ENCODE data around the gene TLCD5.

The TLCD5 gene

GRCh38 chr11:120317689-120318480, 7.2 kb upstream of the TLCD5 start:
- Histone ChIP-seq H3K27me3 (peaks cover 81% of the 10 kb centered on the region), H3K36me3 (no peaks in the 10 kb centered on the region), H3K4me1 (ENCODE audit: control insufficient read depth in 1 of 2, insufficient read depth in 1 of 2, low read depth in 1 of 2, low read length in 1 of 2) (no peaks in the 10 kb centered on the region), H3K27ac (no peak overlapping the region), H3K9me3 (no peaks in the 10 kb centered on the region), H3K4me3 (ENCODE audit: low read depth in 1 of 2, low read length in 1 of 2) (no peak overlapping the region)
- no peak for TF ChIP-seq CTCF (IDR thresholded peaks at IDR 0.05)

- Histone ChIP-seq H3K36me3 (no peaks in the 10 kb centered on the region), H3K27ac (no peak overlapping the region)
- no peak for TF ChIP-seq CTCF (IDR thresholded peaks at IDR 0.05)
Measured at GRCh38 chr11:120318906-120319305, 6.2 kb upstream of the TLCD5 start.

GRCh38 chr11:120326228-120326627, 1.1 kb downstream of the TLCD5 start:
- Histone ChIP-seq H3K9me3 (no peaks in the 10 kb centered on the region), H3K4me3 (ENCODE audit: low read depth in 1 of 2, low read length in 1 of 2) (no peak overlapping the region), H3K27ac (no peak overlapping the region), H3K4me1 (ENCODE audit: control insufficient read depth in 1 of 2, insufficient read depth in 1 of 2, low read depth in 1 of 2, low read length in 1 of 2) (peaks cover 0 to 4% of the 10 kb centered on the region in 2 experiments), H3K36me3 (no peaks in the 10 kb centered on the region), H3K27me3 (peaks cover 99% of the 10 kb centered on the region)
- no peak for TF ChIP-seq CTCF (IDR thresholded peaks at IDR 0.05)

More at GRCh38 chr11:120318906-120319305, 6.2 kb upstream of the TLCD5 start:
- Histone ChIP-seq H3K9me3 (no peaks in the 10 kb centered on the region), H3K4me3 (ENCODE audit: low read depth in 1 of 2, low read length in 1 of 2) (no peak overlapping the region), H3K27me3 (peaks cover 81% of the 10 kb centered on the region), H3K4me1 (ENCODE audit: control insufficient read depth in 1 of 2, insufficient read depth in 1 of 2, low read depth in 1 of 2, low read length in 1 of 2) (no peaks in the 10 kb centered on the region)

GRCh38 chr11:120326845-120327281, 1.8 kb downstream of the TLCD5 start:
- H3K27me3 ChIP-seq, result peaks cover 99% of the 10 kb centered on the region
- peaks cover 0 to 4% of the 10 kb centered on the region in 2 experiments for H3K4me1 ChIP-seq (ENCODE audit: control insufficient read depth in 1 of 2, insufficient read depth in 1 of 2, low read depth in 1 of 2, low read length in 1 of 2)
- H3K36me3 ChIP-seq, result no peaks in the 10 kb centered on the region
- TF ChIP-seq CTCF (IDR thresholded peaks at IDR 0.05), result no peak
- no peak overlapping the region for H3K4me3 ChIP-seq (ENCODE audit: low read depth in 1 of 2, low read length in 1 of 2)
- H3K9me3 ChIP-seq, result no peaks in the 10 kb centered on the region
- H3K27ac ChIP-seq, result no peak overlapping the region

- H3K27ac ChIP-seq, result no peak overlapping the region
- peaks cover 0 to 4% of the 10 kb centered on the region in 2 experiments for H3K4me1 ChIP-seq (ENCODE audit: control insufficient read depth in 1 of 2, insufficient read depth in 1 of 2, low read depth in 1 of 2, low read length in 1 of 2)
- H3K9me3 ChIP-seq, result no peaks in the 10 kb centered on the region
- TF ChIP-seq CTCF (IDR thresholded peaks at IDR 0.05), result no peak
- H3K4me3 ChIP-seq (ENCODE audit: low read depth in 1 of 2, low read length in 1 of 2), result no peak overlapping the region
- no peaks in the 10 kb centered on the region for H3K36me3 ChIP-seq
- H3K27me3 ChIP-seq, result peaks cover 99% of the 10 kb centered on the region
Measured at GRCh38 chr11:120327311-120327710, 2.2 kb downstream of the TLCD5 start.

Measured in neutrophil (primary cell).